ENCODE data around the gene ANKRD50.

The ANKRD50 gene

GRCh38 chr4:124705393-124705792 lies 7.1 kb downstream of the ANKRD50 start:
- Histone ChIP-seq H3K4me3 (ENCODE audit: low read depth in 1 of 2, low read length in 2 of 2) (no peak overlapping the region), H3K27me3 (ENCODE audit: control insufficient read depth in 1 of 2, insufficient read depth in 2 of 2, low read length in 2 of 2) (no peaks in the 10 kb centered on the region)

GRCh38 chr4:124703154-124703553 lies 9.4 kb downstream of the ANKRD50 start:
- H3K4me3 ChIP-seq (ENCODE audit: low read depth in 1 of 2, low read length in 2 of 2): no peak overlapping the region
- peaks cover 6% of the 10 kb centered on the region for H3K4me1 ChIP-seq (ENCODE audit: insufficient read depth, low read length)
- H3K9ac ChIP-seq (ENCODE audit: low read length): no peak overlapping the region
- no peak overlapping the region for H3K27ac ChIP-seq (ENCODE audit: low read depth, low read length)
- no peaks in the 10 kb centered on the region for H3K9me3 ChIP-seq (ENCODE audit: low read length)
- no peaks in the 10 kb centered on the region for H3K27me3 ChIP-seq (ENCODE audit: control insufficient read depth in 1 of 2, insufficient read depth in 2 of 2, low read length in 2 of 2)
- H3K36me3 ChIP-seq (ENCODE audit: insufficient read depth, low read length): no peaks in the 10 kb centered on the region

More at GRCh38 chr4:124705393-124705792, 7.1 kb downstream of the ANKRD50 start:
- H3K9me3 ChIP-seq (ENCODE audit: low read length): no peaks in the 10 kb centered on the region
- H3K27ac ChIP-seq (ENCODE audit: low read depth, low read length): no peak overlapping the region
- peaks cover 14% of the 10 kb centered on the region for H3K4me1 ChIP-seq (ENCODE audit: insufficient read depth, low read length)
- no peaks in the 10 kb centered on the region for H3K36me3 ChIP-seq (ENCODE audit: insufficient read depth, low read length)
- no peak overlapping the region for H3K9ac ChIP-seq (ENCODE audit: low read length)

- H3K36me3 ChIP-seq (ENCODE audit: insufficient read depth, low read length): no peaks in the 10 kb centered on the region
- peaks cover 6% of the 10 kb centered on the region for H3K4me1 ChIP-seq (ENCODE audit: insufficient read depth, low read length)
- H3K4me3 ChIP-seq (ENCODE audit: low read depth in 1 of 2, low read length in 2 of 2): no peak overlapping the region
- no peaks in the 10 kb centered on the region for H3K27me3 ChIP-seq (ENCODE audit: control insufficient read depth in 1 of 2, insufficient read depth in 2 of 2, low read length in 2 of 2)
- H3K27ac ChIP-seq (ENCODE audit: low read depth, low read length): no peak overlapping the region
- no peaks in the 10 kb centered on the region for H3K9me3 ChIP-seq (ENCODE audit: low read length)
- H3K9ac ChIP-seq (ENCODE audit: low read length): no peak overlapping the region
Measured at GRCh38 chr4:124697441-124697840, 15.1 kb downstream of the ANKRD50 start.

- no peak overlapping the region for H3K9ac ChIP-seq (ENCODE audit: low read length)
- H3K4me1 ChIP-seq (ENCODE audit: insufficient read depth, low read length): peaks cover 6% of the 10 kb centered on the region
- no peak overlapping the region for H3K4me3 ChIP-seq (ENCODE audit: low read depth in 1 of 2, low read length in 2 of 2)
- no peaks in the 10 kb centered on the region for H3K9me3 ChIP-seq (ENCODE audit: low read length)
- no peaks in the 10 kb centered on the region for H3K27me3 ChIP-seq (ENCODE audit: control insufficient read depth in 1 of 2, insufficient read depth in 2 of 2, low read length in 2 of 2)
- no peaks in the 10 kb centered on the region for H3K36me3 ChIP-seq (ENCODE audit: insufficient read depth, low read length)
- H3K27ac ChIP-seq (ENCODE audit: low read depth, low read length): no peak overlapping the region
Measured at GRCh38 chr4:124696182-124696581, 16.4 kb downstream of the ANKRD50 start.

GRCh38 chr4:124694946-124695598 lies 17.5 kb downstream of the ANKRD50 start:
- Histone ChIP-seq H3K4me3 (ENCODE audit: low read depth in 1 of 2, low read length in 2 of 2) (no peak overlapping the region), H3K36me3 (ENCODE audit: insufficient read depth, low read length) (no peaks in the 10 kb centered on the region), H3K27me3 (ENCODE audit: control insufficient read depth in 1 of 2, insufficient read depth in 2 of 2, low read length in 2 of 2) (no peaks in the 10 kb centered on the region), H3K9me3 (ENCODE audit: low read length) (no peaks in the 10 kb centered on the region), H3K27ac (ENCODE audit: low read depth, low read length) (no peak overlapping the region), H3K4me1 (ENCODE audit: insufficient read depth, low read length) (peaks cover 6% of the 10 kb centered on the region), H3K9ac (ENCODE audit: low read length) (no peak overlapping the region)

GRCh38 chr4:124694306-124694705 lies 18.2 kb downstream of the ANKRD50 start:
- H3K36me3 ChIP-seq (ENCODE audit: insufficient read depth, low read length): no peaks in the 10 kb centered on the region
- H3K27ac ChIP-seq (ENCODE audit: low read depth, low read length): no peak overlapping the region
- peaks cover 6% of the 10 kb centered on the region for H3K4me1 ChIP-seq (ENCODE audit: insufficient read depth, low read length)
- H3K9me3 ChIP-seq (ENCODE audit: low read length): no peaks in the 10 kb centered on the region
- no peaks in the 10 kb centered on the region for H3K27me3 ChIP-seq (ENCODE audit: control insufficient read depth in 1 of 2, insufficient read depth in 2 of 2, low read length in 2 of 2)
- no peak overlapping the region for H3K4me3 ChIP-seq (ENCODE audit: low read depth in 1 of 2, low read length in 2 of 2)
- H3K9ac ChIP-seq (ENCODE audit: low read length): no peak overlapping the region

GRCh38 chr4:124691801-124692200 lies 20.7 kb downstream of the ANKRD50 start:
- Histone ChIP-seq H3K36me3 (ENCODE audit: insufficient read depth, low read length) (no peaks in the 10 kb centered on the region), H3K27me3 (ENCODE audit: control insufficient read depth in 1 of 2, insufficient read depth in 2 of 2, low read length in 2 of 2) (no peaks in the 10 kb centered on the region), H3K9ac (ENCODE audit: low read length) (no peak overlapping the region), H3K4me1 (ENCODE audit: insufficient read depth, low read length) (peaks cover 6% of the 10 kb centered on the region), H3K27ac (ENCODE audit: low read depth, low read length) (no peak overlapping the region), H3K4me3 (ENCODE audit: low read depth in 1 of 2, low read length in 2 of 2) (no peak overlapping the region), H3K9me3 (ENCODE audit: low read length) (no peaks in the 10 kb centered on the region)

GRCh38 chr4:124686279-124686678 lies 26.3 kb downstream of the ANKRD50 start:
- H3K9me3 ChIP-seq (ENCODE audit: low read length): no peaks in the 10 kb centered on the region
- no peaks in the 10 kb centered on the region for H3K27me3 ChIP-seq (ENCODE audit: control insufficient read depth in 1 of 2, insufficient read depth in 2 of 2, low read length in 2 of 2)

GRCh38 chr4:124685851-124686250 lies 26.7 kb downstream of the ANKRD50 start:
- no peaks in the 10 kb centered on the region for H3K27me3 ChIP-seq (ENCODE audit: control insufficient read depth in 1 of 2, insufficient read depth in 2 of 2, low read length in 2 of 2)

More at GRCh38 chr4:124686279-124686678, 26.3 kb downstream of the ANKRD50 start:
- Histone ChIP-seq H3K4me1 (ENCODE audit: insufficient read depth, low read length) (no peaks in the 10 kb centered on the region), H3K4me3 (ENCODE audit: low read depth in 1 of 2, low read length in 2 of 2) (no peak overlapping the region), H3K27ac (ENCODE audit: low read depth, low read length) (no peak overlapping the region), H3K9ac (ENCODE audit: low read length) (no peak overlapping the region), H3K36me3 (ENCODE audit: insufficient read depth, low read length) (no peaks in the 10 kb centered on the region)

GRCh38 chr4:124684301-124684700 lies 28.2 kb downstream of the ANKRD50 start:
- no peak overlapping the region for H3K4me3 ChIP-seq (ENCODE audit: low read depth in 1 of 2, low read length in 2 of 2)
- no peaks in the 10 kb centered on the region for H3K9me3 ChIP-seq (ENCODE audit: low read length)
- no peak overlapping the region for H3K9ac ChIP-seq (ENCODE audit: low read length)
- no peak overlapping the region for H3K27ac ChIP-seq (ENCODE audit: low read depth, low read length)
- no peaks in the 10 kb centered on the region for H3K4me1 ChIP-seq (ENCODE audit: insufficient read depth, low read length)
- H3K27me3 ChIP-seq (ENCODE audit: control insufficient read depth in 1 of 2, insufficient read depth in 2 of 2, low read length in 2 of 2): no peaks in the 10 kb centered on the region
- H3K36me3 ChIP-seq (ENCODE audit: insufficient read depth, low read length): no peaks in the 10 kb centered on the region

More at GRCh38 chr4:124685851-124686250, 26.7 kb downstream of the ANKRD50 start:
- Histone ChIP-seq H3K9ac (ENCODE audit: low read length) (no peak overlapping the region), H3K36me3 (ENCODE audit: insufficient read depth, low read length) (no peaks in the 10 kb centered on the region), H3K27ac (ENCODE audit: low read depth, low read length) (no peak overlapping the region), H3K4me3 (ENCODE audit: low read depth in 1 of 2, low read length in 2 of 2) (no peak overlapping the region), H3K4me1 (ENCODE audit: insufficient read depth, low read length) (no peaks in the 10 kb centered on the region), H3K9me3 (ENCODE audit: low read length) (no peaks in the 10 kb centered on the region)

- Histone ChIP-seq H3K9me3 (ENCODE audit: low read length) (no peaks in the 10 kb centered on the region), H3K9ac (ENCODE audit: low read length) (no peak overlapping the region), H3K27ac (ENCODE audit: low read depth, low read length) (no peak overlapping the region), H3K36me3 (ENCODE audit: insufficient read depth, low read length) (peaks cover 4% of the 10 kb centered on the region), H3K4me3 (ENCODE audit: low read depth in 1 of 2, low read length in 2 of 2) (no peak overlapping the region), H3K27me3 (ENCODE audit: control insufficient read depth in 1 of 2, insufficient read depth in 2 of 2, low read length in 2 of 2) (no peaks in the 10 kb centered on the region), H3K4me1 (ENCODE audit: insufficient read depth, low read length) (no peaks in the 10 kb centered on the region)
Measured at GRCh38 chr4:124682384-124682783, 30.1 kb downstream of the ANKRD50 start.

GRCh38 chr4:124666496-124666895 lies 46.0 kb downstream of the ANKRD50 start:
- Histone ChIP-seq H3K27me3 (ENCODE audit: control insufficient read depth in 1 of 2, insufficient read depth in 2 of 2, low read length in 2 of 2) (no peaks in the 10 kb centered on the region), H3K36me3 (ENCODE audit: insufficient read depth, low read length) (peaks cover 21% of the 10 kb centered on the region), H3K27ac (ENCODE audit: low read depth, low read length) (no peak overlapping the region), H3K4me1 (ENCODE audit: insufficient read depth, low read length) (no peaks in the 10 kb centered on the region), H3K4me3 (ENCODE audit: low read depth in 1 of 2, low read length in 2 of 2) (no peak overlapping the region), H3K9ac (ENCODE audit: low read length) (no peak overlapping the region), H3K9me3 (ENCODE audit: low read length) (no peaks in the 10 kb centered on the region)

Data from muscle layer of colon (tissue), 2 donors.